K562 (cell line): ENCODE results near the gene PSMC3IP. TPM values are rescaled to one million over a fixed set of nuclear protein-coding genes. Genes with fewer than 3 reads are reported as not detected.

Source experiments
- ASH1L ChIP-seq: fragments of 450-650 bp; IDR thresholded peaks from 2 replicates; pipeline ENCODE4 v1.6.1; 2018; ENCODE audit warnings: borderline replicate concordance, mild to moderate bottlenecking, low read depth; ENCODE audit not compliant: partially characterized antibody
- CBFB ChIP-seq: sonication (generic); formaldehyde crosslinking; IDR thresholded peaks from 2 replicates; pipeline ENCODE4 v1.4.0; 2020; ENCODE audit warnings: mild to moderate bottlenecking, missing genetic modification reagents
- CHAMP1 ChIP-seq: fragments of 450-650 bp; IDR thresholded peaks from 2 replicates; pipeline ENCODE4 v1.6.1; 2016; ENCODE audit warnings: mild to moderate bottlenecking
- CHCHD3 ChIP-seq: fragments of 250-450 bp; sonication (Bioruptor Pico); IDR thresholded peaks from 2 replicates; pipeline ENCODE4 v2.1.2; 2022; ENCODE audit warnings: mild to moderate bottlenecking
- DNMT1 ChIP-seq: fragments of 450-650 bp; IDR thresholded peaks from 2 replicates; pipeline ENCODE4 v1.6.1; 2016; ENCODE audit warnings: antibody characterized with exemption, mild to moderate bottlenecking
- ESRRB ChIP-seq: fragments of 250-450 bp; sonication (Bioruptor Pico); IDR thresholded peaks from 2 replicates; pipeline ENCODE4 v1.5.0; 2020; ENCODE audit warnings: mild to moderate bottlenecking, moderate library complexity, borderline replicate concordance
- FIP1L1 ChIP-seq: fragments of 200-400 bp; formaldehyde crosslinking; IDR thresholded peaks from 2 replicates; pipeline ENCODE4 v1.6.1; 2018; ENCODE audit warnings: mild to moderate bottlenecking, low read depth, low read length; ENCODE audit not compliant: poor library complexity, severe bottlenecking
- GTF2E2 ChIP-seq: fragments of 200-800 bp; sonication (Bioruptor generic); IDR thresholded peaks from 2 replicates; pipeline ENCODE4 v1.6.1; 2016; ENCODE audit warnings: missing genetic modification characterization, missing compliant biosample characterization
- HBP1 ChIP-seq: fragments of 450-650 bp; formaldehyde crosslinking; IDR thresholded peaks from 2 replicates; pipeline ENCODE4 v1.4.0; 2022; ENCODE audit warnings: missing genetic modification characterization
- LCOR ChIP-seq: sonication (generic); formaldehyde crosslinking; IDR thresholded peaks from 2 replicates; pipeline ENCODE4 v1.8.0; 2022; ENCODE audit warnings: mild to moderate bottlenecking, missing genetic modification reagents
- MAFG ChIP-seq: fragments of 450-650 bp; conservative IDR thresholded peaks from 2 replicates; pipeline ENCODE4 v1.6.1; 2016; ENCODE audit warnings: missing genetic modification characterization, missing compliant biosample characterization
- MYC ChIP-seq, 2 experiments: fragments of 250-450 bp in 1 of 2; sonication (Bioruptor Pico) in 1 of 2; IDR thresholded peaks; 2 replicates each; pipeline versions ENCODE4 v1.5.1 to v1.6.1; 2012 to 2021; ENCODE audit warnings: low read depth in 2 of 2, borderline replicate concordance in 1 of 2, improper control_type of control experiment in 1 of 2, low read length in 1 of 2, mild to moderate bottlenecking in 1 of 2, moderate library complexity in 1 of 2
- NFIX ChIP-seq: fragments of 250-450 bp; sonication (Bioruptor Pico); IDR thresholded peaks from 2 replicates; pipeline ENCODE4 v1.4.0; 2020; ENCODE audit warnings: low read depth, mild to moderate bottlenecking, moderate library complexity
- POLR2B ChIP-seq: fragments of 450-650 bp; IDR thresholded peaks from 2 replicates; pipeline ENCODE4 v1.6.1; 2018; ENCODE audit warnings: low read depth; ENCODE audit not compliant: partially characterized antibody
- PRPF4 ChIP-seq: fragments of 200-400 bp; formaldehyde crosslinking; IDR thresholded peaks from one replicate; pipeline ENCODE4 v1.6.1; 2017; ENCODE audit warnings: low read length, low read depth, mild to moderate bottlenecking; ENCODE audit not compliant: insufficient read depth, poor library complexity, severe bottlenecking
- RFX5 ChIP-seq: IDR thresholded peaks from 2 replicates; pipeline ENCODE4 v1.6.1; 2011; ENCODE audit warnings: low read depth, mild to moderate bottlenecking, improper control_type of control experiment, low read length
- SFPQ ChIP-seq: fragments of 200-400 bp; formaldehyde crosslinking; IDR thresholded peaks from 2 replicates; pipeline ENCODE4 v1.6.1; 2017; ENCODE audit warnings: mild to moderate bottlenecking, low read depth, low read length, moderate library complexity
- TBL1XR1 ChIP-seq, 2 experiments: IDR thresholded peaks; 2 replicates each; pipeline ENCODE4 v1.6.1; 2012; ENCODE audit warnings: improper control_type of control experiment in 2 of 2, low read length in 2 of 2, mild to moderate bottlenecking in 1 of 2
- TEAD4 ChIP-seq, 2 experiments: sonication (generic) in 1 of 2; formaldehyde crosslinking in 1 of 2; IDR thresholded peaks; 2 replicates each; pipeline versions ENCODE4 v1.6.1 to v1.8.0; 2012 to 2022; ENCODE audit warnings: borderline replicate concordance in 1 of 2, inconsistent platforms in 1 of 2, low read length in 1 of 2, mild to moderate bottlenecking in 1 of 2, missing genetic modification reagents in 1 of 2
- ZNF311 ChIP-seq: fragments of 250-450 bp; sonication (Bioruptor Pico); IDR thresholded peaks from 2 replicates; pipeline ENCODE4 v1.4.0; 2020; ENCODE audit warnings: mild to moderate bottlenecking, moderate library complexity
- ZNF41 ChIP-seq: fragments of 250-450 bp; sonication (Bioruptor Pico); conservative IDR thresholded peaks from 2 replicates; pipeline ENCODE4 v1.4.0; 2020; ENCODE audit warnings: mild to moderate bottlenecking
- polyA plus RNA-seq, 8 experiments: library from polyadenylated mRNA; depleted of rRNA in 4 of 8; stranded (reverse) in 5 of 8; unstranded in 3 of 8; fragments of >200 nt; fragmentation: Nextera tagmentation in 2 of 8; fragmentation: Illumina TruSeq in 1 of 8; extraction: Ambion mirVana in 2 of 8; extraction: Trizol in 1 of 8; gene quantifications; 2 replicates each; pipeline versions ENCODE4 v1.2.1 to v1.2.3, GENCODE V29; 2011 to 2014; ENCODE audit warnings: inconsistent platforms in 1 of 8, missing spikeins in 1 of 8
- total RNA-seq, 7 experiments: library from RNA; depleted of rRNA in 6 of 7; stranded (reverse); fragments of >200 nt in 6 of 7; fragmentation: Illumina TruSeq in 2 of 7; extraction: Trizol in 2 of 7; gene quantifications; 2 replicates each; pipeline versions ENCODE4 v1.2.1 to v1.2.3, GENCODE V29; 2011 to 2021; ENCODE audit warnings: low replicate concordance in 1 of 7

The PSMC3IP gene
- total and polyA plus RNA-seq, 9 of the 15 experiments (the other 6 are each of a cell fraction or from before 2014, with no cell fraction given) = 13.8 to 65.6 (median 32.8) TPM

GRCh38 chr17:42608305-42609181, 31.0 kb upstream of the PSMC3IP start (continued):
- TF ChIP-seq CHAMP1 (no peak), CBFB (CRISPR knock-in tag) (no peak), ZNF311 (CRISPR knock-in tag) (no peak), HBP1 (no peak), CHCHD3 (CRISPR knock-in tag) (no peak), ESRRB (CRISPR knock-in tag) (no peak), ASH1L (no peak), NFIX (no peak), FIP1L1 (no peak), SFPQ (no peak), POLR2B (no peak), RFX5 (no peak), DNMT1 (no peak), ZNF41 (CRISPR knock-in tag) (no peak), MAFG (tag) (no peak), LCOR (CRISPR knock-in tag) (0 out of 2 replicates have a peak, but pooled peaks have one; percentile 1), MYC (IDR thresholded peaks at IDR 0.05; ENCODE audit: low read depth, low read length) (no peak), MYC (CRISPR knock-in tag; IDR thresholded peaks at IDR 0.05; ENCODE audit: borderline replicate concordance, low read depth) (no peak), GTF2E2 (tag) (no peak), TBL1XR1 (IDR thresholded peaks at IDR 0.05; ENCODE audit: low read length in 2 of 2) (no peak), PRPF4 (no peak), TEAD4 (IDR thresholded peaks at IDR 0.05; ENCODE audit: low read length) (0 out of 2 replicates have a peak, but pooled peaks have one; percentile 2), TEAD4 (CRISPR knock-in tag; IDR thresholded peaks at IDR 0.05; ENCODE audit: borderline replicate concordance) (no peak)
